HCT116 (cell line): ENCODE measurements around the gene ITGB1BP1. TPM values are rescaled to one million over a fixed set of nuclear protein-coding genes. Genes with fewer than 3 reads are reported as not detected.

Experiments
- ATAC-seq: fragments of 200-7000 bp; cut with Tn5 transposase; 2 replicates; pipeline ENCODE4 v1.9.1; 2020; ENCODE audit warnings: mild to moderate bottlenecking, moderate library complexity
- Bru-seq: library from RNA; stranded (reverse); fragments of 400-500 nt; gene quantifications from one replicate; lab custom pipeline; 2021; lab: Mats Ljungman, UMichigan
- BruChase-seq, 2 experiments: library from RNA; stranded (reverse); fragments of 400-500 nt; gene quantifications; one replicate each; lab custom pipeline; 2021; lab: Mats Ljungman, UMichigan
- BruUV-seq: library from RNA; stranded (reverse); fragments of 400-500 nt; replicated peaks from 2 replicates; lab custom pipeline; 2021; lab: Mats Ljungman, UMichigan
- CTCF ChIA-PET: fragments of 300-600 bp; sonication (Branson Sonifier 250); formaldehyde crosslinking; loops from one replicate; lab custom pipeline; 2021; ENCODE audit warnings: antibody characterized with exemption; lab: Charles Lee
- POLR2A ChIA-PET: fragments of 300-600, 350-600 bp; sonication (Branson Sonifier 250); formaldehyde crosslinking; loops from one replicate; lab custom pipeline; 2021; ENCODE audit warnings: antibody characterized with exemption; lab: Charles Lee
- RAD21 ChIA-PET, 2 experiments: fragments of 300-600 bp; sonication (Branson Sonifier 250); formaldehyde crosslinking; loops; one replicate each; lab custom pipeline; 2023; ENCODE audit warnings: low total read pairs in 2 of 2; ENCODE audit not compliant: uncharacterized antibody in 2 of 2, unreplicated experiment in 2 of 2, low non-redundant PET in 1 of 2; lab: Charles Lee
- DNase-seq: peaks from one replicate; pipeline ENCODE4 v3.0.0-alpha.2; 2010; ENCODE audit warnings: low read depth, low spot score
- H2AFZ ChIP-seq: fragments of 200-600 bp; shearing (Covaris generic), sonication (generic); 2 replicates; pipeline ENCODE4 v1.6.1; 2017; ENCODE audit warnings: low read depth, mixed run types, mixed read lengths, antibody characterized with exemption, low read length; ENCODE audit not compliant: poor library complexity, severe bottlenecking
- H3K27ac ChIP-seq: 2 replicates; pipeline ENCODE4 v1.5.1; 2012; ENCODE audit warnings: low read depth, low read length
- H3K27me3 ChIP-seq: fragments of 200-600 bp; sonication (generic); 2 replicates; pipeline ENCODE4 v1.6.1; 2016; ENCODE audit warnings: mixed run types, low read length, mixed read lengths; ENCODE audit not compliant: insufficient read depth
- H3K36me3 ChIP-seq, 2 experiments: fragments of 200-500 bp in 1 of 2; fragments of 200-600 bp in 1 of 2; sonication (Bioruptor generic) in 1 of 2; sonication (generic) in 1 of 2; 2 replicates each; pipeline versions ENCODE4 v1.5.1 to v1.6.1; 2014 to 2016; ENCODE audit warnings: low read length in 2 of 2, inconsistent platforms in 1 of 2, mixed read lengths in 1 of 2, mixed run types in 1 of 2; ENCODE audit not compliant: insufficient read depth in 2 of 2, control insufficient read depth in 1 of 2
- H3K4me1 ChIP-seq, 2 experiments: fragments of 200-600 bp in 1 of 2; sonication (generic) in 1 of 2; 2 replicates each; pipeline versions ENCODE4 v1.5.1 to v1.6.1; 2012 to 2017; ENCODE audit warnings: low read length in 2 of 2, inconsistent platforms in 1 of 2, mild to moderate bottlenecking in 1 of 2, mixed read lengths in 1 of 2, mixed run types in 1 of 2, moderate library complexity in 1 of 2; ENCODE audit not compliant: insufficient read depth in 2 of 2, control insufficient read depth in 1 of 2
- H3K4me2 ChIP-seq: fragments of 200-600 bp; sonication (generic); 2 replicates; pipeline ENCODE4 v1.6.1; 2017; ENCODE audit warnings: mixed run types, low read length, mixed read lengths
- H3K4me3 ChIP-seq, 2 experiments: fragments of 200-600 bp in 1 of 2; sonication (generic) in 1 of 2; replicated peaks in 1 of 2; 2 replicates each; pipeline ENCODE4 v1.5.1; 2011 to 2016; ENCODE audit warnings: low read length in 2 of 2, control low read depth in 1 of 2, low read depth in 1 of 2, mild to moderate bottlenecking in 1 of 2, mixed read lengths in 1 of 2, mixed run types in 1 of 2
- H3K79me2 ChIP-seq: fragments of 200-600 bp; sonication (generic); 2 replicates; pipeline ENCODE4 v1.6.1; 2017; ENCODE audit warnings: mild to moderate bottlenecking, mixed run types, low read length, moderate library complexity, mixed read lengths; ENCODE audit not compliant: insufficient read depth
- H3K9ac ChIP-seq: fragments of 200-600 bp; sonication (generic); 2 replicates; pipeline ENCODE4 v1.6.1; 2016; ENCODE audit warnings: low read length, mixed read lengths
- H3K9me2 ChIP-seq: fragments of 200-600 bp; sonication (generic), shearing (Covaris generic); 2 replicates; pipeline ENCODE4 v1.6.1; 2017; ENCODE audit warnings: mixed run types, mild to moderate bottlenecking, moderate library complexity; ENCODE audit not compliant: insufficient read depth
- H3K9me3 ChIP-seq, 2 experiments: fragments of 200-500 bp in 1 of 2; fragments of 200-600 bp in 1 of 2; sonication (Bioruptor generic) in 1 of 2; sonication (generic) in 1 of 2; 2 replicates each; pipeline ENCODE4 v1.6.1; 2014 to 2017; ENCODE audit warnings: low read length in 2 of 2, mixed read lengths in 2 of 2, inconsistent platforms in 1 of 2, low read depth in 1 of 2, mild to moderate bottlenecking in 1 of 2, mixed run types in 1 of 2, moderate library complexity in 1 of 2; ENCODE audit not compliant: control insufficient read depth in 1 of 2, insufficient read depth in 1 of 2
- H4K20me1 ChIP-seq: fragments of 200-600 bp; sonication (generic), shearing (Covaris generic); 2 replicates; pipeline ENCODE4 v1.6.1; 2017; ENCODE audit warnings: mixed run types, mild to moderate bottlenecking, moderate library complexity; ENCODE audit not compliant: insufficient read depth
- ATF3 ChIP-seq: IDR thresholded peaks from 2 replicates; pipeline ENCODE4 v1.6.1; 2012
- CBX3 ChIP-seq: IDR thresholded peaks from 2 replicates; pipeline ENCODE4 v1.6.1; 2012; ENCODE audit warnings: low read depth
- EGR1 ChIP-seq: IDR thresholded peaks from 2 replicates; pipeline ENCODE4 v1.6.1; 2012; ENCODE audit warnings: low read depth
- ELF1 ChIP-seq: IDR thresholded peaks from 2 replicates; pipeline ENCODE4 v1.6.1; 2012; ENCODE audit warnings: low read depth, borderline replicate concordance
- EZH2 ChIP-seq: fragments of 200-600 bp; sonication (generic); IDR thresholded peaks from 2 replicates; pipeline ENCODE4 v1.6.1; 2017; ENCODE audit warnings: antibody characterized with exemption, mixed run types
- EZH2phosphoT487 ChIP-seq: fragments of 200-600 bp; IDR thresholded peaks from 2 replicates; pipeline ENCODE4 v1.6.1; 2018; ENCODE audit warnings: antibody characterized with exemption, borderline replicate concordance
- FOSL1 ChIP-seq: IDR thresholded peaks from 2 replicates; pipeline ENCODE4 v1.6.1; 2012; ENCODE audit warnings: low read depth
- JUND ChIP-seq: IDR thresholded peaks from 2 replicates; pipeline ENCODE4 v1.6.1; 2012
- MAX ChIP-seq: IDR thresholded peaks from 2 replicates; pipeline ENCODE4 v1.6.1; 2012
- POLR2A ChIP-seq: IDR thresholded peaks from 2 replicates; pipeline ENCODE4 v1.7.0; 2011; ENCODE audit warnings: borderline replicate concordance; ENCODE audit not compliant: insufficient read depth, insufficient read length; ENCODE audit errors: extremely low read depth
- POLR2AphosphoS5 ChIP-seq: IDR thresholded peaks from 2 replicates; pipeline ENCODE4 v1.6.1; 2011; ENCODE audit warnings: mild to moderate bottlenecking, low read depth, low read length, moderate library complexity
- RAD21 ChIP-seq: IDR thresholded peaks from 2 replicates; pipeline ENCODE4 v1.6.1; 2012; ENCODE audit warnings: low read depth, mild to moderate bottlenecking
- REST ChIP-seq: IDR thresholded peaks from 2 replicates; pipeline ENCODE4 v1.6.1; 2012; ENCODE audit warnings: low read depth
- SP1 ChIP-seq: IDR thresholded peaks from 2 replicates; pipeline ENCODE4 v1.6.1; 2012; ENCODE audit warnings: low read depth
- TCF7L2 ChIP-seq: IDR thresholded peaks from 2 replicates; pipeline ENCODE4 v1.7.0; 2011; ENCODE audit warnings: borderline replicate concordance, inconsistent platforms; ENCODE audit not compliant: insufficient read depth, insufficient read length; ENCODE audit errors: extremely low read depth
- YY1 ChIP-seq: IDR thresholded peaks from 2 replicates; pipeline ENCODE4 v1.6.1; 2011; ENCODE audit warnings: low read length, low read depth, moderate library complexity, mild to moderate bottlenecking; ENCODE audit not compliant: insufficient replicate concordance; ENCODE audit errors: extremely low read depth
- ZBTB33 ChIP-seq: IDR thresholded peaks from 2 replicates; pipeline ENCODE4 v1.6.1; 2011; ENCODE audit warnings: mild to moderate bottlenecking, low read length, moderate library complexity; ENCODE audit not compliant: insufficient replicate concordance; ENCODE audit errors: extremely low read depth
- ZFX ChIP-seq: fragments of 450-650 bp; IDR thresholded peaks from 2 replicates; pipeline ENCODE4 v1.6.1; 2017
- ZNF274 ChIP-seq: fragments of 200-500 bp; sonication (Bioruptor generic); IDR thresholded peaks from 2 replicates; pipeline ENCODE4 v1.6.1; 2014; ENCODE audit warnings: mild to moderate bottlenecking, low read depth, low read length, inconsistent platforms
- intact Hi-C: fragments of 100-400 bp; cut with micrococcal nuclease; formaldehyde crosslinking; loops from 2 replicates; pipeline ENCODE4 v1.10.0; 2022
- long read RNA-seq: library from polyadenylated mRNA; unstranded; transcript quantifications from one replicate; pipeline ENCODE4 v2.0.0, GENCODE V29; 2021; ENCODE audit not compliant: unreplicated experiment
- polyA plus RNA-seq: library from polyadenylated mRNA; unstranded; fragments of >200 nt; gene quantifications from 2 replicates; pipeline ENCODE4 v1.2.1, GENCODE V29; 2012; ENCODE audit warnings: missing spikeins
- total RNA-seq: library from RNA; stranded (reverse); gene quantifications from one replicate; pipeline ENCODE4 v1.2.1, GENCODE V29; 2021; ENCODE audit not compliant: unreplicated experiment

The ITGB1BP1 gene
- total RNA-seq (86.9 TPM), Bru-seq, nascent RNA (percentile 75 among the genes with signal in this experiment), BruChase-seq, experiment 1, labeled RNA remaining after a 6-hour chase (percentile 77 among the genes with signal in this experiment), BruChase-seq, experiment 2, labeled RNA remaining after a 2-hour chase (percentile 84 among the genes with signal in this experiment)
- polyA plus RNA-seq = 31.8 and 49.5 TPM in 2 replicates
- long read RNA-seq, full-length matches to known transcripts = 19 of 52 reads
- long read RNA-seq, partial matches to known transcripts = 5 of 52 reads
- long read RNA-seq, other reads (novel, unspliced or antisense) = 28 of 52 reads

- ATAC-seq (peak; percentile 88), DNase-seq (peak; percentile 94)
- Histone ChIP-seq H3K9me3 (no peaks in the 10 kb centered on the region), H3K4me3 (peak within 1 kb of the TSS; percentile 57 to 99), H3K36me3 (no peaks in the 10 kb centered on the region), H2AFZ (no peak within 1 kb of the TSS), H3K27ac (peak within 1 kb of the TSS; percentile 84), H3K27me3 (no peaks in the 10 kb centered on the region), H4K20me1 (no peaks in the 10 kb centered on the region), H3K9ac (peak within 1 kb of the TSS; percentile 99), H3K4me1 (peaks cover 13 to 22% of the 10 kb centered on the region in 2 experiments; a peak in 3 of 4 replicates), H3K4me2 (peak within 1 kb of the TSS; percentile 98), H3K79me2 (peaks cover 63% of the 10 kb centered on the region), H3K9me2 (no peaks in the 10 kb centered on the region)
- intact Hi-C loops = loop anchor here (1.0 kb wide), 2 partner anchors 36 to 281 kb away; no protein-coding TSS in a partner anchor
- BruUV-seq = no TSS peak
- ChIA-PET RAD21 (interaction anchor here in 1 of 2 experiments (0.6 kb wide), 1 partner anchor 37 kb away, joined by 3 read pairs; no protein-coding TSS in a partner anchor), CTCF (interaction anchor here (0.8 kb wide), 1 partner anchor 283 kb away, joined by 3 read pairs; no protein-coding TSS in a partner anchor), POLR2A (interaction anchor here (0.5 to 1.3 kb wide), 2 partner anchors 37 to 208 kb away, joined by 3 to 4 read pairs; partner anchors contain the start of gene YWHAQ)
- peak; percentile 91 for TF ChIP-seq ZBTB33
- no peak for TF ChIP-seq EZH2
- TF ChIP-seq ATF3 = no peak
- peak; percentile 78 for TF ChIP-seq ZFX
- peak; percentile 55 for TF ChIP-seq POLR2A
- TF ChIP-seq CBX3 = peak; percentile 76; the same call in 1 of the 2 replicates
- TF ChIP-seq RAD21 = no peak
- peak; percentile 47 for TF ChIP-seq TCF7L2
- peak; percentile 84 for TF ChIP-seq EGR1
- TF ChIP-seq MAX = peak; percentile 87
- TF ChIP-seq YY1 = no peak
- TF ChIP-seq POLR2AphosphoS5 = peak; percentile 74
- peak; percentile 62; the same call in 1 of the 2 replicates for TF ChIP-seq JUND
- peak; percentile 97 for TF ChIP-seq SP1
- TF ChIP-seq FOSL1 = no peak
- no peak for TF ChIP-seq ZNF274
- no peak for TF ChIP-seq REST
- no peak; the same call in 1 of the 2 replicates for TF ChIP-seq ELF1
- TF ChIP-seq EZH2phosphoT487 = no peak
These were observed at the start of gene ITGB1BP1, which contains the start of gene CPSF3 for GRCh38 chr2:9423100-9423921. Gene ITGB1BP1, minus strand, starts transcription at chr2:9423528. Its CDS starts 4,831 bp downstream, at chr2:9418697. Gene CPSF3, plus strand, starts transcription at chr2:9423654. Its CDS starts 120 bp downstream, at chr2:9423774.
